HG03378 (cell line): ENCODE measurements around the gene ITGB1.

Source experiments
- ATAC-seq: cut with Tn5 transposase; IDR thresholded peaks from one replicate; pipeline ENCODE4 v1.9.1; 2021; ENCODE audit warnings: mild to moderate bottlenecking, moderate library complexity; ENCODE audit not compliant: unreplicated experiment

ITGB1 gene

GRCh38 chr10:32956365-32957197 is 1.4 kb downstream of the ITGB1 start:
- no peak for ATAC-seq

GRCh38 chr10:32955790-32956189 is 2.2 kb downstream of the ITGB1 start:
- ATAC-seq: no peak

- no peak for ATAC-seq
Measured at GRCh38 chr10:32955299-32955772, 2.7 kb downstream of the ITGB1 start.

GRCh38 chr10:32954545-32955298 is 3.3 kb downstream of the ITGB1 start:
- ATAC-seq: no peak

GRCh38 chr10:32954080-32954479 is 4.0 kb downstream of the ITGB1 start:
- ATAC-seq: no peak

GRCh38 chr10:32953277-32953927 is 4.6 kb downstream of the ITGB1 start:
- ATAC-seq: no peak

- ATAC-seq: no peak
Measured at GRCh38 chr10:32952541-32953276, 5.3 kb downstream of the ITGB1 start.

GRCh38 chr10:32952094-32952493 is 5.9 kb downstream of the ITGB1 start:
- no peak for ATAC-seq

GRCh38 chr10:32951111-32951510 is 6.9 kb downstream of the ITGB1 start:
- ATAC-seq: no peak

GRCh38 chr10:32950591-32951108 is 7.4 kb downstream of the ITGB1 start:
- no peak for ATAC-seq

GRCh38 chr10:32949221-32949678 is 8.8 kb downstream of the ITGB1 start:
- no peak for ATAC-seq

GRCh38 chr10:32948451-32948850 is 9.6 kb downstream of the ITGB1 start:
- ATAC-seq: peak; percentile 42

- no peak for ATAC-seq
Measured at GRCh38 chr10:32947586-32947985, 10.4 kb downstream of the ITGB1 start.

- no peak for ATAC-seq
Measured at GRCh38 chr10:32946108-32946507, 11.9 kb downstream of the ITGB1 start.

GRCh38 chr10:32943854-32944661 is 14.0 kb downstream of the ITGB1 start:
- no peak for ATAC-seq

- ATAC-seq: peak; percentile 72
Measured at GRCh38 chr10:32943395-32943794, 14.6 kb downstream of the ITGB1 start.

GRCh38 chr10:32942081-32942480 is 15.9 kb downstream of the ITGB1 start:
- no peak for ATAC-seq

GRCh38 chr10:32941357-32941756 is 16.7 kb downstream of the ITGB1 start:
- ATAC-seq: no peak
